ENCODE measurements around the gene TUBB1. TPM values are rescaled to one million over a fixed set of nuclear protein-coding genes. Genes with fewer than 3 reads are reported as not detected.

The TUBB1 gene
- total and polyA plus RNA-seq, 2 of the 13 experiments (the other 11 are each of a cell fraction or from before 2014, with no cell fraction given): 0.11 to 57.6 TPM

- no peak for TF ChIP-seq ATAD3A (CRISPR knock-in tag; IDR thresholded peaks at IDR 0.05)
- no peak for TF ChIP-seq ZNF24 (IDR thresholded peaks at IDR 0.05)
- TF ChIP-seq ZNF589 (CRISPR knock-in tag; conservative IDR thresholded peaks at IDR 0.05): no peak
- TF ChIP-seq ZNF577 (CRISPR knock-in tag; IDR thresholded peaks at IDR 0.05; ENCODE audit: borderline replicate concordance, low read depth): no peak
Observed at GRCh38 chr20:59003836-59004492, 15.3 kb upstream of the TUBB1 start (continued).

GRCh38 chr20:59004493-59004762, 14.8 kb upstream of the TUBB1 start:
- Histone ChIP-seq H3K4me3 (replicated peaks in 1 of 3; ENCODE audit: insufficient read depth in 1 of 3, low read depth in 2 of 3, low read length in 3 of 3) (peak overlapping the region; percentile 13 to 73 (median 21)), H2AFZ (ENCODE audit: low read length) (no peak overlapping the region), H3K4me2 (ENCODE audit: low read depth, low read length) (peak overlapping the region; percentile 90), H3K79me2 (ENCODE audit: insufficient read depth, low read length) (no peaks in the 10 kb centered on the region), H3K4me1 (ENCODE audit: insufficient read depth, low read length) (peaks cover 80% of the 10 kb centered on the region), H3K27me3 (ENCODE audit: control insufficient read depth in 1 of 2, insufficient read depth in 2 of 2, low read length in 2 of 2) (peaks cover 2 to 27% of the 10 kb centered on the region in 2 experiments), H3K36me3 (replicated peaks in 1 of 2; ENCODE audit: control insufficient read depth in 1 of 2, insufficient read depth in 2 of 2, low read length in 2 of 2) (no peaks in the 10 kb centered on the region), H3K27ac (ENCODE audit: extremely low read length, insufficient read depth, low read length) (no peak overlapping the region), H3K9me3 (ENCODE audit: low read length) (no peaks in the 10 kb centered on the region), H3K9ac (ENCODE audit: insufficient read depth, low read depth, low read length) (peak overlapping the region; percentile 31; the same call in 1 of the 2 replicates), H4K20me1 (ENCODE audit: insufficient read depth, low read length) (no peaks in the 10 kb centered on the region)
- no TSS peak for BruUV-seq (replicated peaks)
- TF ChIP-seq ZNF12 (CRISPR knock-in tag; IDR thresholded peaks at IDR 0.05) (no peak), HNRNPL (IDR thresholded peaks at IDR 0.05; ENCODE audit: low read depth, low read length) (no peak), KLF11 (CRISPR knock-in tag; IDR thresholded peaks at IDR 0.05) (no peak), ZNF253 (CRISPR knock-in tag; IDR thresholded peaks at IDR 0.05; ENCODE audit: borderline replicate concordance) (no peak), STAT5B (CRISPR knock-in tag; IDR thresholded peaks at IDR 0.05) (no peak), TBX2 (CRISPR knock-in tag; IDR thresholded peaks at IDR 0.05; ENCODE audit: borderline replicate concordance) (no peak), HIVEP1 (CRISPR knock-in tag; IDR thresholded peaks at IDR 0.05) (no peak), SRY (CRISPR knock-in tag; IDR thresholded peaks at IDR 0.05) (0 out of 2 replicates have a peak, but pooled peaks have one; percentile 5), ATF3 (CRISPR knock-in tag; IDR thresholded peaks at IDR 0.05) (peak; percentile 1; the same call in 1 of the 2 replicates), ZNF354B (CRISPR knock-in tag; IDR thresholded peaks at IDR 0.05) (0 out of 2 replicates have a peak, but pooled peaks have one; percentile 32), EP300 (IDR thresholded peaks at IDR 0.05; ENCODE audit: low read depth in 2 of 2, low read length in 2 of 2) (no peak), EP300 (CRISPR knock-in tag; IDR thresholded peaks at IDR 0.05; ENCODE audit: borderline replicate concordance) (no peak)
- CTCF ChIA-PET (ENCODE audit: low intra/inter-chr PET ratio, low total read pairs): no interaction called here
- DNase-seq (ENCODE audit: low spot score) (no peak), FAIRE-seq (no peak), ATAC-seq (no peak)
- WGBS (ENCODE audit: low lambda C conversion rate): 49% methylated on average over 4 of the region's 4 CpGs
- POLR2A ChIA-PET: interaction anchor here (1.0 to 2.1 kb wide), 5 partner anchors 9 to 27 kb away, joined by 3 to 9 read pairs (median 5); partner anchors contain the start of genes ATP5F1E and NELFCD
- in situ Hi-C loops (cut with HindIII; ENCODE audit: extremely low pct_ligation_motif_present, low pct_unique_long_range_greater_than_20kb) (no loop called here), intact Hi-C loops (cut with micrococcal nuclease; ENCODE audit: unreplicated experiment) (no loop called here)
